ENCODE results near the gene FOSL2. TPM values are rescaled to one million over a fixed set of nuclear protein-coding genes. Genes with fewer than 3 reads are reported as not detected.

FOSL2 gene
- total RNA-seq, 2 donors from 2014 or later, result 27.5 to 33.9 TPM

DNA sequence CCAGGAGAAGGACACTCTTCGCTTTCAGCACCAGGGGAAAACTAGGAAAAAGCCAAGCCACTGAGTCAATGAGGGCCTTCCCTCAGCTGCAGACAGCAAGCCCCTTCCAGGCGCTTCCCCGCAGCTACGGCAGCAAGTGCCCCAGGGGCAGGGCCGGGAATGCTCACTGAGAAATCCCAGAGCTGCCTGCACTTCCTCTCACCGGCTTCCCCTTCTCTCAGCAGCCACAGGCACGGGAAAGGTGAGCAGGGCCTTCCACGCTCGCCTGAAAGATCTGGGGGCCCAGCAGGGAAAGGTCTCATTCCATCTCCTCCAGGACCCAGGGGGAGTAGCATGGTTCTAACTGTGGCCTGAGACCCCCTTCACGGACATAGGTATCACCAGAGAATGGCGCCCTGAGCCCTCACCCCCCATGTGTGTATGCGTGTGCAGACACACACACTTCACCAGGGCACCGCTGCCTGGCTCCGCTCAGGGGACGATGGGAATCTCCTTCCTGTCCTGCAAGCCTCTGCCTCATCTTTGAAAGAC lies 29.6 kb upstream of the FOSL2 start:
- intact Hi-C loops (cut with DNase I), result no loop called here
- no peak for DNase-seq
- TF ChIP-seq, protein P1, sequence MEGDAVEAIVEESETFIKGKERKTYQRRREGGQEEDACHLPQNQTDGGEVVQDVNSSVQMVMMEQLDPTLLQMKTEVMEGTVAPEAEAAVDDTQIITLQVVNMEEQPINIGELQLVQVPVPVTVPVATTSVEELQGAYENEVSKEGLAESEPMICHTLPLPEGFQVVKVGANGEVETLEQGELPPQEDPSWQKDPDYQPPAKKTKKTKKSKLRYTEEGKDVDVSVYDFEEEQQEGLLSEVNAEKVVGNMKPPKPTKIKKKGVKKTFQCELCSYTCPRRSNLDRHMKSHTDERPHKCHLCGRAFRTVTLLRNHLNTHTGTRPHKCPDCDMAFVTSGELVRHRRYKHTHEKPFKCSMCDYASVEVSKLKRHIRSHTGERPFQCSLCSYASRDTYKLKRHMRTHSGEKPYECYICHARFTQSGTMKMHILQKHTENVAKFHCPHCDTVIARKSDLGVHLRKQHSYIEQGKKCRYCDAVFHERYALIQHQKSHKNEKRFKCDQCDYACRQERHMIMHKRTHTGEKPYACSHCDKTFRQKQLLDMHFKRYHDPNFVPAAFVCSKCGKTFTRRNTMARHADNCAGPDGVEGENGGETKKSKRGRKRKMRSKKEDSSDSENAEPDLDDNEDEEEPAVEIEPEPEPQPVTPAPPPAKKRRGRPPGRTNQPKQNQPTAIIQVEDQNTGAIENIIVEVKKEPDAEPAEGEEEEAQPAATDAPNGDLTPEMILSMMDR (IDR thresholded peaks at IDR 0.05), result no peak
- no peak for TF ChIP-seq POLR2A (IDR thresholded peaks at IDR 0.05)
- no peak overlapping the region for H3K4me3 ChIP-seq
- H3K9me3 ChIP-seq, result no peaks in the 10 kb centered on the region
- ATAC-seq, result no peak
- H3K27me3 ChIP-seq, result no peaks in the 10 kb centered on the region
- no peaks in the 10 kb centered on the region for H3K4me1 ChIP-seq
- 91 to 98% methylated on average over 6 to 15 of the region's 15 CpGs for WGBS, 2 donors
- H3K36me3 ChIP-seq (replicated peaks in 1 of 2; ENCODE audit: insufficient read depth in 1 of 2, low read depth in 2 of 2), result no peaks in the 10 kb centered on the region
- no peak overlapping the region for H3K27ac ChIP-seq

DNA sequence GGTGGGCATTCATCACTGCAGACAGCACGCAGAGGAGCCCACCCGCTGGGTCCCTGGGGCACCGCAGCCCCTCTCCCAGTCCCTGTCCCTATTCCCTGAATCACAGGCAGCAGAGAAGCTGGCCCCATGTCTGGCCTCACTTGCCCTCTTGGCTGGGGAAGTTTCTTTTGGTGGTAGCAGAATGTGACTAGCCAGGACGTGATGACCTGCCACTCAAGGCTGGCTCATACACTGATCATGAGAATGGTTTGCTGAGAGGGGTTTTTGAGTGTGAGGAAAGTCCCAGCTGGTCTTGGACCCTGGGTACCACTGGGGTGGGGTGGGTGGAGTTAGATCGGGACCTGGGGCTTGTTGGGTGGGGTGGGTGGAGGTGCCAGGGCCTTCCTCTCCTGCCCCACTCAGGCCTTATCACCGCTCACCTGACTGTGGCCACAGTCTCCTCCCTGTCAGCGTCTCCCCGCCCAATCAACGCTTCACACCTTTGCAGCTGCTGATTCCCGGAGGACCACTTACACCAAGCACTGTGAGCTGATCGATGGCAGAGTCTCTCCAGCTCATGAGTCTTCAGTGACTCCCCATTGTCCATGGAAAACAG lies 28.9 kb upstream of the FOSL2 start:
- TF ChIP-seq POLR2A (IDR thresholded peaks at IDR 0.05), result no peak
- TF ChIP-seq, protein P1 (IDR thresholded peaks at IDR 0.05), result no peak
- no peak overlapping the region for H3K4me3 ChIP-seq
- no peak for DNase-seq
- ATAC-seq, result no peak
- intact Hi-C loops (cut with DNase I), result no loop called here
- H3K4me1 ChIP-seq, result no peaks in the 10 kb centered on the region
- H3K36me3 ChIP-seq (replicated peaks in 1 of 2; ENCODE audit: insufficient read depth in 1 of 2, low read depth in 2 of 2), result no peaks in the 10 kb centered on the region
- WGBS, 2 donors, result 84 to 87% methylated on average over 11 of the region's 11 CpGs
- no peaks in the 10 kb centered on the region for H3K9me3 ChIP-seq
- H3K27ac ChIP-seq, result no peak overlapping the region
- H3K27me3 ChIP-seq, result no peaks in the 10 kb centered on the region

DNA sequence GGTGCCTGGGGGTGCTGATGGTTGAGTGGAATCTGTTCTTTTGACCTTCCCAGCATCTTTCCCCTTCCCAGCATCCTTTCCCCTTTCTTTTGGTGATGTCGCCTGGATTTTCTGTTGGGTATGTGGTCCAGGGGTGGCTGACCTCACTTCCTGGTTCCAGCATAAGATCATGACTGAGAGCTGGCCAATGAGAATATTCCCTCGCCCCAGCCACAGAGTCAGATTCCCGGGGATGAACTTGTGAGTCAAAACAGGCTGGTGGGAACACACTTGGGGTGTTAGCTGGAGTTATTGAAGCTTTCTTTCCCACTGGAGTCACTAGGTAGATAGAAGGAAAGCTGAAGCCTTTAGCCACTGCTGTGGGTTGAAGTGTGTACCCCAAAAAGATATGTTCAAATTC lies 28.0 kb upstream of the FOSL2 start:
- DNase-seq, result no peak
- 85 to 88% methylated on average over 3 of the region's 3 CpGs for WGBS, 2 donors

DNA sequence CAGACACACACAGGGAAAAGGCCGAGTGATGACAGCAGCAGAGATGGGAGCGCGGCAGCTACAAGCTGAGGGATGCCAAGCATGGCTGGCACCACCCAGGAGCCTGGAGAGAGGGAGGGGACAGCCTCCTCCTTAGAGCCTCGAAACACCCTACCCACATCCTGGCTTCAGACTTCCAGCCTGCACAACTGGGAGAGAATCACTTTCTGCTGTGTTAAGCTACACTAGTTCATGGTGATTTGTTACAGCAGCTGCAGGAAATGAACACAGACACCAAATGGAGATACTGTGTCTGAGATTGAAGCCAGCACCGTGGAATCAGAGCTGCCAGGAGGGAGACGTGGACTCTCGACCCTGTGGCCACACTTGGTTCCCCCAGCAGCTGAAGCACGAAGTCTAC lies 27.5 kb upstream of the FOSL2 start:
- intact Hi-C loops (cut with DNase I), result no loop called here
- 88 to 90% methylated on average over 8 of the region's 8 CpGs for WGBS, 2 donors
- no peak for DNase-seq
- H3K4me3 ChIP-seq, result no peak overlapping the region
- H3K27me3 ChIP-seq, result no peaks in the 10 kb centered on the region
- H3K4me1 ChIP-seq, result no peaks in the 10 kb centered on the region
- TF ChIP-seq, protein P1 (IDR thresholded peaks at IDR 0.05), result no peak
- no peak for TF ChIP-seq POLR2A (IDR thresholded peaks at IDR 0.05)
- no peaks in the 10 kb centered on the region for H3K36me3 ChIP-seq (replicated peaks in 1 of 2; ENCODE audit: insufficient read depth in 1 of 2, low read depth in 2 of 2)
- H3K27ac ChIP-seq, result no peak overlapping the region
- ATAC-seq, result no peak
- no peaks in the 10 kb centered on the region for H3K9me3 ChIP-seq

More for the DNA sequence above, 28.0 kb upstream of the FOSL2 start:
- no peak for ATAC-seq
- intact Hi-C loops (cut with DNase I), result no loop called here
- Histone ChIP-seq H3K36me3 (replicated peaks in 1 of 2; ENCODE audit: insufficient read depth in 1 of 2, low read depth in 2 of 2) (no peaks in the 10 kb centered on the region), H3K4me1 (no peaks in the 10 kb centered on the region), H3K27ac (no peak overlapping the region), H3K9me3 (no peaks in the 10 kb centered on the region), H3K4me3 (no peak overlapping the region), H3K27me3 (no peaks in the 10 kb centered on the region)
- TF ChIP-seq POLR2A (IDR thresholded peaks at IDR 0.05), result no peak
- TF ChIP-seq, protein P1 (IDR thresholded peaks at IDR 0.05), result no peak

DNA sequence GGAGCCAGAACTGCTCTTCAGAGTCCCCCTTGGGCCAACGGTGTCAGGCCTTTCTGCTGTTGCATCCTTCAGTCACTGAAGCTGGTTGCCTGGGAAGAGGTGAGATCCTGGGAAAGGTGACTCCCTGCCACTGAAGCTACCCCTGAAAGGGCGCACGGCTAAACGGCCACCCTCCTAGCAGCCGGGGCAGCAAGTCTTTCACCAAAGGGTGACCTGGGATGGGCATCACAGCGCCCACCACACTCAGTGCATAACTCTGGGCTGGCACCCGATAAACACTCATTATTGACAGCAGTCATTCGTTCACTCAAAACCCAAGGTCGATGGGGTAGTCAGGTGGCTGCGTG lies 26.5 kb upstream of the FOSL2 start:
- Histone ChIP-seq H3K9me3 (no peaks in the 10 kb centered on the region), H3K4me1 (no peaks in the 10 kb centered on the region), H3K4me3 (no peak overlapping the region), H3K36me3 (replicated peaks in 1 of 2; ENCODE audit: insufficient read depth in 1 of 2, low read depth in 2 of 2) (no peaks in the 10 kb centered on the region), H3K27me3 (no peaks in the 10 kb centered on the region), H3K27ac (no peak overlapping the region)
- intact Hi-C loops (cut with DNase I), result no loop called here
- WGBS, 2 donors, result 84 to 95% methylated on average over 10 of the region's 10 CpGs
- DNase-seq (no peak), ATAC-seq (no peak)
- TF ChIP-seq, protein P1 (IDR thresholded peaks at IDR 0.05), result no peak
- no peak for TF ChIP-seq POLR2A (IDR thresholded peaks at IDR 0.05)
